Type B pancreatic cell (in vitro differentiated cells): ENCODE data around the gene SLC15A2. TPM values are rescaled to one million over a fixed set of nuclear protein-coding genes. Genes with fewer than 3 reads are reported as not detected.

Experiments
- DNase-seq: peaks from one replicate; pipeline ENCODE4 v3.0.0; 2021; ENCODE audit warnings: mixed read lengths; ENCODE audit not compliant: unreplicated experiment; ENCODE audit errors: extremely low spot score
- H3K27ac Mint-ChIP-seq: 2 replicates; pipeline ENCODE4 v1.8.0; 2021; ENCODE audit warnings: mild to moderate bottlenecking, mixed read lengths
- H3K27me3 Mint-ChIP-seq: 2 replicates; pipeline ENCODE4 v1.8.0; 2021; ENCODE audit warnings: mixed read lengths
- H3K36me3 Mint-ChIP-seq: 2 replicates; pipeline ENCODE4 v1.8.0; 2021; ENCODE audit warnings: mixed read lengths
- H3K4me1 Mint-ChIP-seq: one replicate; pipeline ENCODE4 v1.8.0; 2021; ENCODE audit warnings: mixed read lengths; ENCODE audit not compliant: unreplicated experiment
- H3K4me3 Mint-ChIP-seq: 2 replicates; pipeline ENCODE4 v1.8.0; 2021; ENCODE audit warnings: mild to moderate bottlenecking, mixed read lengths
- H3K9me3 Mint-ChIP-seq: 2 replicates; pipeline ENCODE4 v1.8.0; 2021; ENCODE audit warnings: mixed read lengths
- total RNA-seq: library from RNA; stranded (reverse); gene quantifications from 2 replicates; pipeline ENCODE4 v1.2.1, GENCODE V29; 2021; ENCODE audit warnings: low replicate concordance
- TF ChIP-seq, protein P1 (sequence below): fragments of 200-600 bp; sonication (generic); conservative IDR thresholded peaks from 2 replicates; pipeline ENCODE4 v1.5.0; 2021; ENCODE audit warnings: antibody characterized with exemption, mild to moderate bottlenecking

The SLC15A2 gene
- total RNA-seq, 1 donor from 2014 or later, result 4.9 TPM

DNA sequence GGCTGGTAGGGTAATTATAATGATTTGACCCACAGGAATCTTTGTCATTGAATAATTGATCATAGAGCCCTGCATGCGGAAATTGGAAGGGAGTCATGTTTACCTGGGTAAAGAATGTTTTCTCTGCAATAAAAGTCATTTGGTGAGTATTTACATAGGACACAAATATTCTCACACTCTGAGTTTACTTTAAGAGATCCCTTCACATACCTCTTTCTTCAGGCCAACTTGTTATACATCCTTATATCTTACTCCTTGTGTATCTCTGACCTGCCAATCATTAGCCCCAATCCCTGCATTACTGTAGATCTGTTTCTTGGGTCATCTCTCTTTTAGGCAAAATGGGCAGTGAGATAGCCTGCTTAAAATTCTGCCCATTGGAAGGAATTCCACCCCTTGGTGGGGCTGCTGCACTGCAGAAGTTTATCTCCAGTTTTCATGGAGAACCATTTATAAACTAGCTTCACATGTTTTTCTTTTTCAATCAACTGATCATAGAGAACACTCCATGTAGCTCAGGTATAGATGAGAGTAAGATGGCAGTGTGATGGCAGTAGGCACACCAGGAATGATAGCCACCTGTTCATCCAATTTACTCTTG lies 81.6 kb downstream of the SLC15A2 start:
- no peaks in the 10 kb centered on the region for H3K27me3 Mint-ChIP-seq
- no peaks in the 10 kb centered on the region for H3K9me3 Mint-ChIP-seq
- H3K27ac Mint-ChIP-seq, result no peak overlapping the region
- TF ChIP-seq, protein P1, sequence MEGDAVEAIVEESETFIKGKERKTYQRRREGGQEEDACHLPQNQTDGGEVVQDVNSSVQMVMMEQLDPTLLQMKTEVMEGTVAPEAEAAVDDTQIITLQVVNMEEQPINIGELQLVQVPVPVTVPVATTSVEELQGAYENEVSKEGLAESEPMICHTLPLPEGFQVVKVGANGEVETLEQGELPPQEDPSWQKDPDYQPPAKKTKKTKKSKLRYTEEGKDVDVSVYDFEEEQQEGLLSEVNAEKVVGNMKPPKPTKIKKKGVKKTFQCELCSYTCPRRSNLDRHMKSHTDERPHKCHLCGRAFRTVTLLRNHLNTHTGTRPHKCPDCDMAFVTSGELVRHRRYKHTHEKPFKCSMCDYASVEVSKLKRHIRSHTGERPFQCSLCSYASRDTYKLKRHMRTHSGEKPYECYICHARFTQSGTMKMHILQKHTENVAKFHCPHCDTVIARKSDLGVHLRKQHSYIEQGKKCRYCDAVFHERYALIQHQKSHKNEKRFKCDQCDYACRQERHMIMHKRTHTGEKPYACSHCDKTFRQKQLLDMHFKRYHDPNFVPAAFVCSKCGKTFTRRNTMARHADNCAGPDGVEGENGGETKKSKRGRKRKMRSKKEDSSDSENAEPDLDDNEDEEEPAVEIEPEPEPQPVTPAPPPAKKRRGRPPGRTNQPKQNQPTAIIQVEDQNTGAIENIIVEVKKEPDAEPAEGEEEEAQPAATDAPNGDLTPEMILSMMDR, result no peak
- H3K4me3 Mint-ChIP-seq, result no peak overlapping the region
- no peaks in the 10 kb centered on the region for H3K36me3 Mint-ChIP-seq
- no peak for DNase-seq
- H3K4me1 Mint-ChIP-seq, result no peaks in the 10 kb centered on the region

DNA sequence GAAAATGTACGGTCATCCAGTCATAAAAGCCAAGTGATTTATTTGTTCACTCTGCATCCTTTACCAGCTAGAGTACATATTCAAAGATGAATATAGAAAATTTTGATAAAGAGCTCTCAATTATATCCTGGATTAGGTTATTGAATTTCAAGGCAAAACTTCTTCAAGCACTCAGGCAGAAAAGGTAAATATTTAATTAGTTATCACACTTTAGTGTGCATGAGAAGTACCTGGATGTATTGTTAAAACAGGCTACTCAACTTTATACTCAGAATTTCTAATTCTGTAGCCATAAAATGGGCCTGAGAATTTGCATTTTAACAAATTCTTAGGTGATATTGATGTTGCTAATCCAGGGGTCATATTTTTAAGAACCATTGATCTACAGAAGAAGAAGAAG lies 82.5 kb downstream of the SLC15A2 start:
- Mint-ChIP-seq H3K27ac (no peak overlapping the region), H3K4me3 (no peak overlapping the region), H3K27me3 (no peaks in the 10 kb centered on the region), H3K9me3 (no peaks in the 10 kb centered on the region), H3K36me3 (no peaks in the 10 kb centered on the region), H3K4me1 (no peaks in the 10 kb centered on the region)
- no peak for DNase-seq
- TF ChIP-seq, protein P1, result no peak

DNA sequence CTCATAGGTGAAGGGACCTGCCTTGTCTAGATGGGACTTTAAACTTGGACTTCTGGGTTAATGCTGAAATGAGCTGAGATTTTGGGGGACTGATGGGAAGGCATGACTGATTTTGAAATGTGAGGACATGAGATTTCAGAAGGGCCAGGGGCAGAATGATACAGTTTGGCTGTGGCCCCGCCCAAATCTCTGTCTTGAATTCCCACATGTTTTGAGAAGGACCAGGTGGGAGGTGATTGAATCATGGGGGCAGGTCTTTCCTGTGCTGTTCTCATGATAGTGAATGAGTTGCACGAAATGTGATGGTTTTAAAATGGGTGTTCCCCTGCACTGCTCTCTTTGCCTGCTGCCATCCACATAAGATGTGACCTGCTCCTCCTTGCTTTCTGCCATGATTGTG lies 85.0 kb downstream of the SLC15A2 start:
- Mint-ChIP-seq H3K27me3 (no peaks in the 10 kb centered on the region), H3K4me1 (no peaks in the 10 kb centered on the region), H3K9me3 (peaks cover 7% of the 10 kb centered on the region), H3K4me3 (no peak overlapping the region), H3K27ac (peak overlapping the region; percentile 31), H3K36me3 (peaks cover 4% of the 10 kb centered on the region)
- no peak for DNase-seq
- TF ChIP-seq, protein P1, result no peak

DNA sequence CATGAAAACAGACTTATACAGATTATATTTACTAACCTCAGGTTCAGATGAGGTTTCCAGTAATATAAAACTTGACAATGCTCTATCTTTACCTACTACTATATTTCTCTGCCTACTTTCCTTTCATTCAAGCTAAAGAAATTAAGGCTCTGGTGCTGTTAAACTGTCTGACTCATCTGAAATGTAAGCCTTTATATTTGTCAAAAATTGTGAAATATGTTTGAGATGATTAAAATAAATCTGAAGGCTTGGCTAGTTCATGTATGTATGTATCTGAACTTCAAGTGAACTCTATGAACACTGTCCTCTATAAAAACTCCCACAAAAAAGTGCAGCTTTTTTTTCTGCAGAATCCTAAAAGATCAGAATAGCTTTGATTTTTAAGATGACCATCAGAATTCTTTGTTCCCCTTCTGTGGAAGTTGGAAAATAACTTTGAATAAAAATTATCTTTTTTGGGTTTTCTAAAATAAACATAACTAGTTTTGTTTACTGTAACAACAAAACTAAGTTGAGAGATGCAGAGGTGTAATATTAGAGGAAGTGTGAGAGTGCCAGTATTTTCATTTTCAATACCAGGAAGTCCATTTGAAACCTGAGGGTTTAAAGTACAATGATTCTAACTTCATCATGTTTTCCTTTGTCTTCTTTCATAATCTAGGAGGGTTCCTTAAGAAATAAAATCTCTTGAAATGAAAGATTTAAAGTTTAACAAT lies 85.7 kb downstream of the SLC15A2 start:
- Mint-ChIP-seq H3K4me1 (no peaks in the 10 kb centered on the region), H3K27me3 (no peaks in the 10 kb centered on the region), H3K36me3 (peaks cover 4% of the 10 kb centered on the region), H3K9me3 (peaks cover 7% of the 10 kb centered on the region), H3K27ac (peak overlapping the region; percentile 31), H3K4me3 (no peak overlapping the region)
- TF ChIP-seq, protein P1, result no peak
- no peak for DNase-seq

DNA sequence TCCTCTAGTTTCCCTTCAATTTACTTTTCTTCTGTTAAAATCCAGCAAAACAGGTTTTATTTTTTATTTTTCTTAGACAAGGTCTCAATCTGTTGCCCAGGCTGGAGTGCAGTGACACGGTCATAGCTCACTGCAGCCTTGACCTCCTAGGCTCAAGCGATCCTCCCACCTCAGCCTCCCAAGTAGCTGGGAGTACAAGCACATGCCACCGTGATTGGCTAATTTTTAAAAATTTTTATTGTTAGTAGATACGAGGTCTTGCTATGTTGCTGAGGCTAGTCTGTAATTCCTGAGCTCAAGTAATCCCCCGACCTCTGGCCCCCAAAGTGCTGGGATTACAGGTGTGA lies 86.2 kb downstream of the SLC15A2 start:
- Mint-ChIP-seq H3K36me3 (peaks cover 4% of the 10 kb centered on the region), H3K4me1 (no peaks in the 10 kb centered on the region), H3K9me3 (peaks cover 7% of the 10 kb centered on the region), H3K4me3 (no peak overlapping the region), H3K27me3 (no peaks in the 10 kb centered on the region), H3K27ac (no peak overlapping the region)
- DNase-seq, result no peak
- TF ChIP-seq, protein P1, result no peak
